CD14-positive monocyte (primary cell): ENCODE results near the gene STX2. TPM values are rescaled to one million over a fixed set of nuclear protein-coding genes. Genes with fewer than 3 reads are reported as not detected.
A peak's percentile ranks its signal among the peaks of the same experiment; 100 is the strongest.

Experiments used
- DNase-seq, 3 donors: peaks; one replicate each; pipeline ENCODE4 v3.0.0-alpha.2; 2011 to 2022
- H2AFZ ChIP-seq: 2 replicates; pipeline ENCODE4 v1.6.0; 2012; ENCODE audit warnings: mild to moderate bottlenecking, low read depth, low read length, inconsistent platforms; ENCODE audit not compliant: insufficient read depth, poor library complexity, severe bottlenecking
- H3K27ac ChIP-seq, 2 donors: 1 replicate in 1 of 2; 2 replicates in 1 of 2; pipeline ENCODE4 v1.5.1; 2012 to 2013; ENCODE audit warnings: low read length in 2 of 2, control low read depth in 1 of 2, inconsistent platforms in 1 of 2, low read depth in 1 of 2, mild to moderate bottlenecking in 1 of 2
- H3K27me3 ChIP-seq, 2 donors: one replicate each; pipeline versions ENCODE4 v1.6.0 to v1.6.1; 2011 to 2013; ENCODE audit warnings: low read length in 2 of 2; ENCODE audit not compliant: control insufficient read depth in 2 of 2, insufficient read depth in 2 of 2
- H3K36me3 ChIP-seq, 2 donors: replicated peaks in 1 of 2; 1 replicate in 1 of 2; 2 replicates in 1 of 2; pipeline versions ENCODE4 v1.5.1 to v1.6.1; 2012 to 2013; ENCODE audit warnings: low read length in 2 of 2, control low read depth in 1 of 2, inconsistent platforms in 1 of 2, mild to moderate bottlenecking in 1 of 2; ENCODE audit not compliant: insufficient read depth in 2 of 2, control insufficient read depth in 1 of 2
- H3K4me1 ChIP-seq, 2 donors: 1 replicate in 1 of 2; 2 replicates in 1 of 2; pipeline versions ENCODE4 v1.5.1 to v1.6.1; 2012 to 2013; ENCODE audit warnings: low read length in 2 of 2, control low read depth in 1 of 2, inconsistent platforms in 1 of 2, mild to moderate bottlenecking in 1 of 2, moderate library complexity in 1 of 2; ENCODE audit not compliant: insufficient read depth in 2 of 2, control insufficient read depth in 1 of 2
- H3K4me2 ChIP-seq: replicated peaks from 2 replicates; pipeline ENCODE3; 2012; ENCODE audit warnings: low read length, moderate library complexity, mild to moderate bottlenecking; ENCODE audit not compliant: poor library complexity, severe bottlenecking; ENCODE audit errors: extremely low read depth
- H3K4me3 ChIP-seq, 3 experiments: fragments of 200-600 bp in 1 of 3; sonication (generic) in 1 of 3; replicated peaks in 1 of 3; 1 replicate in 2 of 3; 2 replicates in 1 of 3; pipeline ENCODE4 v1.5.1; 2011 to 2013; ENCODE audit warnings: low read length in 3 of 3, mild to moderate bottlenecking in 3 of 3, control low read depth in 2 of 3, low read depth in 2 of 3, inconsistent platforms in 1 of 3, moderate library complexity in 1 of 3
- H3K79me2 ChIP-seq: 2 replicates; pipeline ENCODE4 v1.6.0; 2012; ENCODE audit warnings: mild to moderate bottlenecking, control low read depth, inconsistent platforms, low read length, moderate library complexity; ENCODE audit not compliant: insufficient read depth
- H3K9ac ChIP-seq: 2 replicates; pipeline ENCODE4 v1.6.0; 2017; ENCODE audit warnings: low read length, mild to moderate bottlenecking; ENCODE audit not compliant: insufficient read depth, poor library complexity, severe bottlenecking
- H3K9me3 ChIP-seq, 2 donors: replicated peaks in 1 of 2; 1 replicate in 1 of 2; 2 replicates in 1 of 2; pipeline versions ENCODE4 v1.5.1 to v1.6.1; 2012 to 2013; ENCODE audit warnings: low read length in 2 of 2, control low read depth in 1 of 2; ENCODE audit not compliant: control insufficient read depth in 1 of 2, insufficient read depth in 1 of 2
- H4K20me1 ChIP-seq: 2 replicates; pipeline ENCODE4 v1.6.0; 2012; ENCODE audit warnings: mild to moderate bottlenecking, low read length, control low read depth, moderate library complexity; ENCODE audit not compliant: insufficient read depth
- H3K27ac Mint-ChIP-seq, 7 donors: one replicate each; pipeline ENCODE4 v1.8.0; 2020; ENCODE audit warnings: mild to moderate bottlenecking in 7 of 7, mixed read lengths in 7 of 7, moderate library complexity in 6 of 7, inconsistent platforms in 2 of 7
- H3K27me3 Mint-ChIP-seq, 3 donors: one replicate each; pipeline ENCODE4 v1.8.0; 2021 to 2022; ENCODE audit warnings: low read depth in 3 of 3, mild to moderate bottlenecking in 3 of 3, mixed read lengths in 3 of 3, moderate library complexity in 3 of 3, inconsistent platforms in 1 of 3
- H3K36me3 Mint-ChIP-seq, 2 donors: one replicate each; pipeline ENCODE4 v1.8.0; 2020; ENCODE audit warnings: mixed read lengths in 2 of 2, inconsistent platforms in 1 of 2, mild to moderate bottlenecking in 1 of 2
- H3K4me1 Mint-ChIP-seq: one replicate; pipeline ENCODE4 v1.8.0; 2020; ENCODE audit warnings: mild to moderate bottlenecking, mixed read lengths
- H3K4me3 Mint-ChIP-seq, 2 donors: one replicate each; pipeline ENCODE4 v1.8.0; 2020; ENCODE audit warnings: mild to moderate bottlenecking in 2 of 2, mixed read lengths in 2 of 2, moderate library complexity in 1 of 2
- H3K9me3 Mint-ChIP-seq, 7 donors: one replicate each; pipeline ENCODE4 v1.8.0; 2020 to 2022; ENCODE audit warnings: mixed read lengths in 7 of 7, mild to moderate bottlenecking in 6 of 7, moderate library complexity in 6 of 7, inconsistent platforms in 2 of 7
- CTCF ChIP-seq: fragments of 200-600 bp; IDR thresholded peaks from one replicate; pipeline ENCODE4 v1.8.0; 2022; ENCODE audit warnings: antibody characterized with exemption, mild to moderate bottlenecking
- WGBS: methylation state at CpG from one replicate; pipeline ENCODE4 v1.1.5; 2013; ENCODE audit warnings: missing lambda C conversion rate; ENCODE audit not compliant: insufficient coverage; 5-methylcytosine and 5-hydroxymethylcytosine counted together
- intact Hi-C, 2 donors: fragments of 100-400 bp; cut with micrococcal nuclease; formaldehyde crosslinking; loops; one replicate each; pipeline versions ENCODE4 v1.15.0 to v1.15.1; 2023
- polyA plus RNA-seq, 3 donors: library from polyadenylated mRNA; depleted of rRNA in 1 of 3; unstranded in 2 of 3; stranded (reverse) in 1 of 3; fragments of 300-500 nt in 2 of 3; fragments of >200 nt in 1 of 3; fragmentation: Illumina TruSeq in 2 of 3; gene quantifications; 1 replicate in 2 of 3; 2 replicates in 1 of 3; pipeline ENCODE4 v1.2.3, GENCODE V29; 2012 to 2021

STX2 gene
- polyA plus RNA-seq, 3 donors: 4.8 to 32.9 (median 7.6) TPM

- H3K4me3 Mint-ChIP-seq: no peak overlapping the region
- H3K4me2 ChIP-seq: no peak overlapping the region
- WGBS: no CpG with 5 or more reads among the region's 4 CpGs
- H3K36me3 ChIP-seq: no peaks in the 10 kb centered on the region
- H3K4me1 Mint-ChIP-seq: peaks cover 37% of the 10 kb centered on the region
- intact Hi-C loops: no loop called here
- TF ChIP-seq CTCF: no peak
- H3K79me2 ChIP-seq: peaks cover 24% of the 10 kb centered on the region
- H4K20me1 ChIP-seq: peaks cover 14% of the 10 kb centered on the region
- no peaks in the 10 kb centered on the region for H3K9me3 ChIP-seq
- no peak overlapping the region for H3K27ac Mint-ChIP-seq
- H3K4me3 ChIP-seq: no peak overlapping the region
- no peak for DNase-seq
- no peak overlapping the region for H2AFZ ChIP-seq
- H3K9me3 Mint-ChIP-seq: no peaks in the 10 kb centered on the region
- peaks cover 6 to 8% of the 10 kb centered on the region in 2 donors for H3K36me3 Mint-ChIP-seq
- H3K4me1 ChIP-seq: peaks cover 16 to 25% of the 10 kb centered on the region in 2 donors
- no peak overlapping the region for H3K9ac ChIP-seq
- peaks cover 0 to 4% (median 1%) of the 10 kb centered on the region in 3 donors for H3K27me3 Mint-ChIP-seq
- H3K27ac ChIP-seq: no peak overlapping the region
- no peaks in the 10 kb centered on the region for H3K27me3 ChIP-seq
Measured at GRCh38 chr12:130831246-130831645, 7.8 kb downstream of the STX2 start.

GRCh38 chr12:130830246-130830551 lies 8.9 kb downstream of the STX2 start:
- no peak overlapping the region for H3K4me2 ChIP-seq
- peaks cover 24% of the 10 kb centered on the region for H3K79me2 ChIP-seq
- H4K20me1 ChIP-seq: peaks cover 14% of the 10 kb centered on the region
- no peak for TF ChIP-seq CTCF
- H3K36me3 ChIP-seq: no peaks in the 10 kb centered on the region
- H3K9me3 ChIP-seq: no peaks in the 10 kb centered on the region
- Mint-ChIP-seq H3K9me3 (peaks cover 0 to 2% (median 0%) of the 10 kb centered on the region in 7 donors), H3K4me1 (peaks cover 34% of the 10 kb centered on the region), H3K27me3 (peaks cover 0 to 4% (median 1%) of the 10 kb centered on the region in 3 donors), H3K36me3 (peaks cover 11 to 12% of the 10 kb centered on the region in 2 donors), H3K27ac (peak overlapping the region in 1 of 7 donors; percentile 18), H3K4me3 (no peak overlapping the region)
- intact Hi-C loops: no loop called here
- no peak overlapping the region for H3K9ac ChIP-seq
- H3K4me3 ChIP-seq: no peak overlapping the region
- H3K27ac ChIP-seq: no peak overlapping the region
- H3K27me3 ChIP-seq: no peaks in the 10 kb centered on the region
- no peak overlapping the region for H2AFZ ChIP-seq
- 88% methylated on average over 13 of the region's 14 CpGs for WGBS
- peaks cover 16 to 24% of the 10 kb centered on the region in 2 donors for H3K4me1 ChIP-seq
- DNase-seq: no peak
